Astrocyte (in vitro differentiated cells and primary cell): ENCODE data around the gene RNU11. TPM values are rescaled to one million over a fixed set of nuclear protein-coding genes. Genes with fewer than 3 reads are reported as not detected.

ENCODE experiments used
- DNase-seq: peaks from one replicate; pipeline ENCODE4 v3.0.0-alpha.2; 2010; ENCODE audit warnings: low read depth
- FAIRE-seq: peaks from 2 replicates; lab custom pipeline; 2011; peaks lifted over from hg19 to GRCh38; lab: Jason Lieb, UNC
- H2AFZ ChIP-seq: 2 replicates; pipeline ENCODE4 v1.6.0; 2012; ENCODE audit warnings: low read depth, low read length, inconsistent platforms
- H3K27ac ChIP-seq: 2 replicates; pipeline ENCODE4 v1.5.1; 2011; ENCODE audit warnings: low read depth, low read length, inconsistent platforms
- H3K27me3 ChIP-seq: 2 replicates; pipeline ENCODE4 v1.6.0; 2011; ENCODE audit warnings: low read length, inconsistent platforms; ENCODE audit not compliant: insufficient read depth
- H3K36me3 ChIP-seq: 2 replicates; pipeline ENCODE4 v1.5.1; 2011; ENCODE audit warnings: low read length, inconsistent platforms; ENCODE audit not compliant: insufficient read depth
- H3K4me1 ChIP-seq: 2 replicates; pipeline ENCODE4 v1.5.1; 2011; ENCODE audit warnings: low read length, inconsistent platforms; ENCODE audit not compliant: insufficient read depth
- H3K4me2 ChIP-seq: 2 replicates; pipeline ENCODE4 v1.6.0; 2012; ENCODE audit warnings: low read length, inconsistent platforms
- H3K4me3 ChIP-seq: 2 replicates; pipeline ENCODE4 v1.5.1; 2011; ENCODE audit warnings: low read depth, mild to moderate bottlenecking, low read length, inconsistent platforms; ENCODE audit not compliant: insufficient read depth
- H3K79me2 ChIP-seq: 2 replicates; pipeline ENCODE4 v1.6.0; 2012; ENCODE audit warnings: mild to moderate bottlenecking, low read length, inconsistent platforms; ENCODE audit not compliant: insufficient read depth
- H3K9ac ChIP-seq: 2 replicates; pipeline ENCODE4 v1.6.0; 2012; ENCODE audit warnings: mild to moderate bottlenecking, low read length, inconsistent platforms
- H3K9me3 ChIP-seq: 2 replicates; pipeline ENCODE4 v1.5.1; 2012; ENCODE audit warnings: low read depth, mild to moderate bottlenecking, low read length, inconsistent platforms; ENCODE audit not compliant: insufficient read depth
- H4K20me1 ChIP-seq: 2 replicates; pipeline ENCODE4 v1.6.0; 2012; ENCODE audit warnings: low read length, inconsistent platforms; ENCODE audit not compliant: insufficient read depth
- H3K27ac Mint-ChIP-seq: one replicate; pipeline ENCODE4 v1.8.0; 2021; ENCODE audit warnings: mild to moderate bottlenecking, mixed read lengths; ENCODE audit not compliant: unreplicated experiment
- H3K27me3 Mint-ChIP-seq: one replicate; pipeline ENCODE4 v1.8.0; 2021; ENCODE audit warnings: low read depth, mixed read lengths; ENCODE audit not compliant: unreplicated experiment
- H3K36me3 Mint-ChIP-seq: one replicate; pipeline ENCODE4 v1.8.0; 2021; ENCODE audit warnings: low read depth, mixed read lengths; ENCODE audit not compliant: unreplicated experiment
- H3K4me1 Mint-ChIP-seq: one replicate; pipeline ENCODE4 v1.8.0; 2021; ENCODE audit warnings: low read depth, mixed read lengths; ENCODE audit not compliant: unreplicated experiment
- H3K4me3 Mint-ChIP-seq: one replicate; pipeline ENCODE4 v1.8.0; 2021; ENCODE audit warnings: mild to moderate bottlenecking, moderate library complexity, mixed read lengths; ENCODE audit not compliant: unreplicated experiment
- H3K9me3 Mint-ChIP-seq: one replicate; pipeline ENCODE4 v1.8.0; 2021; ENCODE audit warnings: mild to moderate bottlenecking, mixed read lengths; ENCODE audit not compliant: unreplicated experiment
- CTCF ChIP-seq: IDR thresholded peaks from 2 replicates; pipeline ENCODE4 v1.5.1; 2011; ENCODE audit warnings: low read depth, mild to moderate bottlenecking, inconsistent platforms, low read length, moderate library complexity; ENCODE audit not compliant: insufficient read depth
- EZH2 ChIP-seq: IDR thresholded peaks from 2 replicates; pipeline ENCODE4 v1.6.1; 2012; ENCODE audit warnings: mild to moderate bottlenecking, low read length, inconsistent platforms; ENCODE audit not compliant: insufficient read depth
- total RNA-seq: library from RNA; stranded (reverse); gene quantifications from 2 replicates; pipeline ENCODE4 v1.2.1, GENCODE V29; 2021

Gene RNU11
- total RNA-seq, 1 donor from 2014 or later = not detected

- no peaks in the 10 kb centered on the region for H3K9me3 Mint-ChIP-seq
- Histone ChIP-seq H3K36me3 (no peaks in the 10 kb centered on the region), H3K9ac (no peak overlapping the region), H3K79me2 (peaks cover 24% of the 10 kb centered on the region), H4K20me1 (peaks cover 4% of the 10 kb centered on the region), H3K27ac (no peak overlapping the region), H3K9me3 (no peaks in the 10 kb centered on the region), H3K4me2 (no peak overlapping the region), H3K4me1 (no peaks in the 10 kb centered on the region), H3K4me3 (no peak overlapping the region), H3K27me3 (no peaks in the 10 kb centered on the region), H2AFZ (no peak overlapping the region)
- no peaks in the 10 kb centered on the region for H3K27me3 Mint-ChIP-seq
- no peaks in the 10 kb centered on the region for H3K36me3 Mint-ChIP-seq
- DNase-seq = no peak
- no peaks in the 10 kb centered on the region for H3K4me1 Mint-ChIP-seq
- TF ChIP-seq EZH2 (no peak), CTCF (no peak)
- H3K27ac Mint-ChIP-seq = no peak overlapping the region
- no peak overlapping the region for H3K4me3 Mint-ChIP-seq
- no peak for FAIRE-seq
Measured at GRCh38 chr1:28675924-28676257, 27.5 kb downstream of the RNU11 start.

- no peaks in the 10 kb centered on the region for H3K4me1 Mint-ChIP-seq
- H3K36me3 Mint-ChIP-seq = peaks cover 7% of the 10 kb centered on the region
- no peak for FAIRE-seq
- Histone ChIP-seq H3K9me3 (no peaks in the 10 kb centered on the region), H3K4me2 (no peak overlapping the region), H2AFZ (no peak overlapping the region), H3K4me3 (no peak overlapping the region), H4K20me1 (peaks cover 4% of the 10 kb centered on the region), H3K27me3 (no peaks in the 10 kb centered on the region), H3K4me1 (no peaks in the 10 kb centered on the region), H3K27ac (no peak overlapping the region), H3K36me3 (no peaks in the 10 kb centered on the region), H3K9ac (no peak overlapping the region), H3K79me2 (peaks cover 11% of the 10 kb centered on the region)
- no peak overlapping the region for H3K4me3 Mint-ChIP-seq
- no peak overlapping the region for H3K27ac Mint-ChIP-seq
- no peak for TF ChIP-seq CTCF
- no peak for TF ChIP-seq EZH2
- DNase-seq = no peak
- H3K27me3 Mint-ChIP-seq = no peaks in the 10 kb centered on the region
- no peaks in the 10 kb centered on the region for H3K9me3 Mint-ChIP-seq
Measured at GRCh38 chr1:28680151-28680550, 31.8 kb downstream of the RNU11 start.

DNA sequence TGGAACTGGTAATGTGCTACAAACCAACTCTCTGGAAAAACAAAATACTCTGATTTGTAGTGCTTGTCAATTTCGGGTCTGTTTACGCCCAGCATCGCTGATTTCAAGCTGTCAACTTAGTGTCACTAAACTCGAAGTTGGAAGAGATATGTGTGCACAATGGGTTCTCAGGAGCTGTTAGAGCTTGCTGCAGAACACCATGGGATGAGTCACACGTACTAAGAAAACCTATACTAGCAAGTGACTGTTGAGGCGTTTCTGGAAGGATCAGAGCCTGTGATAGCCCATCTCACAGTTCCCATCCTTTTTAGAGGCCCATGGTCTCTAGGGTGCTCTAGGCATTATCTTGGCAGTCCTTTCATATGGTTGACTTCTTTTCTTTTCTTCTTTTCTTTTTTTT is 34.4 kb downstream of the RNU11 start:
- no peak overlapping the region for H3K27ac Mint-ChIP-seq
- no peaks in the 10 kb centered on the region for H3K9me3 ChIP-seq
- no peaks in the 10 kb centered on the region for H3K27me3 Mint-ChIP-seq
- FAIRE-seq (no peak), DNase-seq (no peak)
- TF ChIP-seq EZH2 (no peak), CTCF (no peak)
- no peaks in the 10 kb centered on the region for H3K9me3 Mint-ChIP-seq
- H3K9ac ChIP-seq = no peak overlapping the region
- H3K36me3 Mint-ChIP-seq = peaks cover 15% of the 10 kb centered on the region
- no peaks in the 10 kb centered on the region for H3K4me1 ChIP-seq
- H3K79me2 ChIP-seq = peaks cover 8% of the 10 kb centered on the region
- no peaks in the 10 kb centered on the region for H3K4me1 Mint-ChIP-seq
- H2AFZ ChIP-seq = no peak overlapping the region
- no peak overlapping the region for H3K4me2 ChIP-seq
- H3K27ac ChIP-seq = no peak overlapping the region
- no peak overlapping the region for H3K4me3 ChIP-seq
- H3K4me3 Mint-ChIP-seq = no peak overlapping the region
- H3K27me3 ChIP-seq = no peaks in the 10 kb centered on the region
- H3K36me3 ChIP-seq = no peaks in the 10 kb centered on the region
- H4K20me1 ChIP-seq = peaks cover 4% of the 10 kb centered on the region
